ENCODE measurements around the gene CDH16.
"Not testable (repeated sequence)": the region's sequence is repeated elsewhere in the genome, so short reads cannot be mapped to it uniquely, and the experiment has no call there.

The CDH16 gene

DNA sequence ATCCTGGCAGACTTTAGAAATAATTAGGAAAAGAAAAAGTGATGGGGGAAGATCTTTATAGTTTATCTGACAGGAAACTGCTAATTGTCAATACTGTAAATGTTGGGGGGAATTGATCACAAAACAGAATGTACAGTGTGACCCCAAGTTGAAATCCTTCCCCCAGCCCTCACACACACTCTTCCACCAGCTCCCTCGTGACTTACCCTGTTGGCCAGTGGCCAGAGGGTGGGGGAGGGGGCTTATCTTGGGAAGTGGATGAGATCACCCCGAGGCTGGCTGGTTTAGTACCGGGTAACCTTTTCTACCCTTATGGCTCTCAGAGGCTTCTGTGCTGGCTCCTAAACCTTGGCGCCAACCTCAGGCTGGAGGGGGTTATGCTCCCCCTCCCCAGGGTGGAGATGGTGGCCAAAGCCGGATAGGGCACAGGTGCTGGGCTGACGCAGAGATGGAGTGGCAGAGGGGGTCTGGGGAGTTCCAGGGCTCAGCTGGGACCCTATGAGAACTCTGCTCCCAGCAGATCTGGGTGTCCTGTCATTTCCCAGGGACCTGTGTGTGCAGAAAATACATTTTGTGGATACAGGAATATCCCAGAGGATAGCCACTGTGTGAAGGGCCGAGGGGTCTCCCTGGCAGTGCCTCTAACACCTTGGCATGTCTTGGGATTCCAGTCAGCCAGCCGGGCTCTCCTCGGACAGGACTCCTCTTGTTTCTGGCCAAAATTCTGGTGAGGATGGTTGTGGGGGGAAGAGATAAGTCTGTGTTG lies 18.6 kb downstream of the CDH16 start:
- DNase-seq (ENCODE audit: extremely low read depth in 1 of 2, low read depth in 1 of 2): no peak

DNA sequence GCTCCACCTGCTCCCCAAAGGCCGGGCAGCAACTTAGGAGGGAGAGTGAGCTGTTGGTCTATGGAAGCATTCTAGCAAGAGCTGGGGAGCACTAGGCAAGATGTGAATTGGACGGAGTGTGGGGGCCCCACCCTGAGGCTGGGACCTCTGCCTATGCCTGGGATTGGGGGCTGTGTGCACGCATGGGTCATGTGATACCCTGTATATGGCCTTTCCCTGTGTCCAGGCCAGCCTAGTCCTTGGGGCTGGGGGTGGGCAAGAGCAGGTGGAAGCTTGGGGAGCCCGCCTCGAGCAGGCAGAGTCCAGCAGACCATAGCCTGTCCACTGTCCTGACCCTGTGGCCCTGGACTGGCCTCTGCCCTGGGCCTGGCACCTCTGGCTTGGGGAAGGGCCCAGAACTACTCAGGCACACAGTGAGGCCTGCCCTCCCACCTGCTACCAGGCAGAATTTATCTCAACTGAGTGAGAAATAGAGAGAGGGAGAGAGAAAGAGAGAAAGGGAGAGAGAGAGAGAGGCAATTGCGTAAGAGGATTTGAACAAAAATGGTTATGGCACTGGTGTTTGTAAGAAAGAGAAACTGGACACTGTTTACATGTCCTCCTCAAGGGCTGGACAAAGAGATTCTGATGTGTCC lies 19.3 kb downstream of the CDH16 start:
- no peak for DNase-seq (ENCODE audit: extremely low read depth in 1 of 2, low read depth in 1 of 2)

DNA sequence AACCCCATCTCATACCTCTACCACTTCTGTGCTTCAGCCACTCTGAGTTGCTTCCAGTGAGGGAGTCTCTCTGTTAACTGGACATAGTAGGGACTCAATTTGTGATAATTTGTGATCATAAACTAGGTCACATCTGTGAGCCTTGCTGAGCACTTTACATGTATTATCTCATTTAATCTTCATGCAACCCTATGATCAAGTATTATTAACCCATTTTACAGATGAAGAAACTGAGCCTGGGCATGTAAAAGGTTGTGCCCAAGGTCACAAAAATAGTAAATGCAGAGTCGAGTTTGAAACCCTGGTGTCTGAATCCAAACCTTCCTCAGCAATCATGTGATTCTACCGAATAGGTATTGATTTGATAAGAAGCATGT lies 19.8 kb downstream of the CDH16 start:
- DNase-seq (ENCODE audit: extremely low read depth in 1 of 2, low read depth in 1 of 2): no peak

DNA sequence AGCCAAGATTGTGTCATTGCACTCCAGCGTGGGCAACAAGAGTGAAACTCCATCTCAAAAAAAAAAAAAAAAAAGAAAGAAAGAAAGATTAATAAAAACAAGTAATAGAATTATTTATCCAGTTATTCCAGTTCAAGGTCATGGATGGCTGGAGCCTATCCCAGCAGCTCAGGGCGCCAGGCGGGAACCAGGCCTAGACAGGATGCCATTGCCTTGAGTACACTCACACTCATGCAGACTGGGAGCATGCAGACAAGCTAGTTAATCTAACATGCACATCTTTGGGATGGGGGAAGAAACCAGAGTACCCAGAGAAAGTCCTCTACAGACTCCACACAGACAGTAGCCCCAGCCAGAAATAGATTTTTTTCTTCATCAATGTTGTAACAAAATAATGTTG lies 20.5 kb downstream of the CDH16 start:
- DNase-seq (ENCODE audit: extremely low read depth in 1 of 2, low read depth in 1 of 2): no peak

DNA sequence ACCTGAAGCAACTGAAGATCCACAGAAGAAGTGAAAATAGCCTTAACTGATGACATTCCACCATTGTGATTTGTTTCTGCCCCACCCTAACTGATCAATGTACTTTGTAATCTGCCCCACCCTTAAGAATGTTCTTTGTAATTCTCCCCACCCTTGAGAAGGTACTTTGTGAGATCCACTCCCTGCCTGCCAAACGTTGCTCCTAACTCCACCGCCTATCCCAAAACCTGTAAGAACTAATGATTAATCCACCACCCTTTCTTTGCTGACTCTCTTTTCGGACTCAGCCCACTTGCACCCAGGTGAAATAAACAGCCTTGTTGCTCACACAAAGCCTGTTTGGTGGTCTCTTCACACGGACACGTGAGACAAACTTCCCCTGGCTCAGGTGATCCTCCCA lies 22.0 kb downstream of the CDH16 start:
- not testable (repeated sequence) for DNase-seq (ENCODE audit: extremely low read depth in 1 of 2, low read depth in 1 of 2)

DNA sequence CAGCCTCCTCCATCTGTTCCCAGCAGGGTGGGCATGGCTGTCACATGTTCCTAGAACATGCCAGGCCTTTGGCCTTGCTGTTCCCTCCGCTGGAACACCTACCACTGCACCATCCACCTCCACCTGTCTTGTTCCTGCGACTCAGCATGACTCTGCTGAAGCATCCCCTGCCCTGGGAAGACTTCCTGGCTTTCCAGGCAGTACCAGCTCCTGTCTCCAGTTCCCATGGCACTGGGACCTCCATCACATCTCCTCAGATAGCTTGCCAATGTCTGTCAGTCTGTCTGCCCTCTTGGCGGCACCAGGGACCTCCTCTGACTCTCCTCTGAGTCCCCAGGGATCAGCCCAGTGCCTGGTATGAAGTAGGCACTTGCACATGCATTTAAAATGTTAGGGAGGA lies 22.7 kb downstream of the CDH16 start:
- no peak for DNase-seq (ENCODE audit: extremely low read depth in 1 of 2, low read depth in 1 of 2)

DNA sequence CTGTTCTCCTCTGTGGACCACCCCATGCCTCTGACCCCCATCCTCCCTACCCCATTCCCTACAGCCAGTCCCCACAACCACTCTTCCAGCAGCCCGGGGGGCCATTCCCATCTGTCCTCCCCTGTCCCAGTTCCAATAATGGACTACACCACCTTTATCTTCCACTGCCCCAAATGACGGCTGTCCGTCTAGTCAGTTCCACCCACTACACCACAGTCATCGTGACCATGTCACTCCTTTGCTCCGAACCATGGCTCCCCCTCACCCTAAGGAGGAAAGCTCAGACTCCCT lies 23.1 kb downstream of the CDH16 start:
- DNase-seq (ENCODE audit: extremely low read depth in 1 of 2, low read depth in 1 of 2): no peak

DNA sequence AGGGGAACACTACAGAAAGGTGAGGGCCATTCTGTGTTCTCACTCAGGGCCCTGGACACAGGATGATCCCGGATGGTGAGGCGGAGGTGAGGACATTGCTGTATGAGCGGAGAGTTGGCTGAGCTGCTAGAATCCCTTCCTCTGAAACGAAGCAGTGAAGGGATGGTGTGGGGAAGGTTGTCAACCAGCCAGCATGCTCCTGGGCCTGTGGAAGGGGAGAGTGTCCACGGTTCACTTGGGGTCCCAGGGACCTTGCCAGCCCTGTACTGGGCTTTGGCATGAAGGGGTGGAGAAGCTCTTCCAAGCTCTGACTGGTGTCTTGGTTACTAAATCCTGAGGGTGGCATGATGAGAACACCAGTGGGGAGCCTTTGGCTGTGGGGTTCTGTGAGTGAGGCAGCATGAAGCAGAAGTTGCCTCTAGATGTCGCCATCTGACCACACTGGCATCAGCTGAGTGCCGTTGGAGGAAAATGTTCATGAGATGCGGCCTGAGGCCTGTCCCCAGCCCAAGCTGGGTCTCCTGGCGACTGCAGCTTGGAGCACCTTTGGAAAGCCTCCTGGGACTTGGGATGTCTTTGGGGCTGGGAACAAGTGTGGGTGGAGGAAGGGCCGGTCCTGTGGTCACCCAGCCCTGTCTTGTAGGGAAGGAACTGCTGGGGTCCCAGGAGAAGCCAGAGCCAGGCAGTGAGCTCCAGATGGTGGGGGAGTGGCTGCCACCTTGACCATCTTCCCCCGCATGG lies 23.6 kb downstream of the CDH16 start:
- DNase-seq (ENCODE audit: extremely low read depth in 1 of 2, low read depth in 1 of 2): no peak

DNA sequence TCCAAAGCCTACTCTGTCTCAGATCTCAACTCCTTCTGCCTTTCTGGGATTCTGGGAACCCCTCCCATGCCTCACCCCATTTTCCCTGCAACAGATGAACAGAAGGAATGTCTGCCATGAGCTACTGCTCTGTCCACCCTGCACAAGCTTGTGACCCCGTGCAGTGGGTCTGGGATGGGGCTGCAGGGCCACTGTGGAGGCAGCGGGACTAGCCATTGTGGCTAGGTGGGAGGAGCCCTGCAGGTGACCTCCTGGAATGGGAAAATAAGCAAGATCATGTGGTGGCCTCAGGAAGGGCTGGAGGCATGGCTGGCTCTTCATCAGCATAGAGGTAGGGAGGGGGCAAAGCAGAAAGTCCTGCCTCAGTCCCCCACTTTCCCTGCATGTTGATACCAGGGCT lies 24.6 kb downstream of the CDH16 start:
- DNase-seq (ENCODE audit: extremely low read depth in 1 of 2, low read depth in 1 of 2): no peak

DNA sequence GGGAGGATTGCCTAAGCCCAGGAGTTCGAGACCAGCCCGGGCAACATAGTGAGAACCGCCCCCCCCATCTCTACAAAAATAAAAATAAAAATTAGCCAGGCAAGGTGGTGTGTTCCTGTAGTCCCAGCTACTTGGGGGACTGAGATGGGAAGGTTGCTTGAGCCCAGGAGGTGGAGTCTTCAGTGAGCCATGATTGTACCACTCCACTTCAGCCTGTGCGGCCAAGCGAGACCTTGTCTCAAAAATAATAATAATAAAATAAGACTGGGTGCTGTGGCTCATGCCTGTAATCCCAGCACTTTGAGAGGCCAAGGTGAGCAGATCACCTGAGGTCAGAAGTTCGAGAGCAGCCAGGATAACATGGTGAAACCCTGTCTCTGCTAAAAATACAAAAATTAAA lies 26.9 kb downstream of the CDH16 start:
- DNase-seq (ENCODE audit: extremely low read depth in 1 of 2, low read depth in 1 of 2): no peak

DNA sequence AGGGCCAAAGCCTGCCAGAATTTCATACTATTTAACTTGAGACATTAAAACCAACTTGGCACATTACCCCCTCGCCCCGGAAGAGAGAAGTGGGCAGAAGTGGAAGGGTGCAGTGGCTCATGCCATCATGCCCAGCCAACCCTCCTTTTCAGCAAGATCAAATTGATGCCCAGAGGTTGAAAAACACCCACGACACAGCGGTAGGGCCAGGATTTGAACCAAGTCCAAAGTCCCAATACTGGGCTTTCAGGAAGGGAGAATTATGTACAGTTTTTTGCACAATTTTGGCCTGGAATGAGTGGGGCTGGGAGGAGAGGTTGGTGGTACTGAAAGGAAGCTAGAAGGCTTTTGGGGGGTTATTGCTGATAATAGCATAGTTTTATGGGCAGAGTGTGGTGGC lies 27.3 kb downstream of the CDH16 start:
- DNase-seq (ENCODE audit: extremely low read depth in 1 of 2, low read depth in 1 of 2): no peak

DNA sequence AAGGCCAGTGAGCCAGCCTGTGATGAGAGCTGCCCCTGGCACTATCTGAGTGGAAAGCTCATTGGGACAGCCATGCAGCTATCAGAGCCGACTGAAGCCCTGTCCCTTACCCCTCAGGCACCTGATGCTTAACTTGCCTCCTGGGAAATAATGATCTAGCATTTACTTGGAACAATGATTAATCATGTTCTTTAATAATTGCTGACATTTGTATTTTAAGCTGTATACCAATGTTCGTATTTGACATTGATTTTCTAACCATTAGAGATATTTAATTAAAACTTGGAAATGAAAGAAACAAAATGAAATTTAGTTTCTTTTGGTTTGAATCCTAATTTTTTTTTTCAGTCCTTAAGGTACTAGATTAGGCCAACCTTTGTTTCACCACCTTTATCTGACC lies 27.9 kb downstream of the CDH16 start:
- DNase-seq (ENCODE audit: extremely low read depth in 1 of 2, low read depth in 1 of 2): no peak

DNA sequence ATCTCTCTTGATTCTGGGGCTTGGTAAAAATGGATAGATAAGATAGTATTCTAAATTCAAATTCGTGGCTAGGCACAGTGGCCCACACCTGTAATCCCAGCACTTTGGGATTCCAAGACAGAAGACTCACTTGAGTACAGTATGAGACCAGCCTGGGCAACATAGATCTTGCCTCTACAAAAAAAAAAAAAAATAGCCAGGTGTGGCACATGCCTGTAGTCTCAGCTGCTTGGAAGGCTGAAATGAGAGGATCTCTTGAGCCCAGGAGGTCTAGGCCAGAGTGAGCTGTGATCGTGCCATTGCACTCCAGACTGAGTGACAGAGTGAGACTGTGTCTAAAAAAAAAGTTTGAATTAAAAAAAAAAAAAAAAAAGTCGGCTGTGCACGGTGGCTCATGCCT lies 29.1 kb downstream of the CDH16 start:
- DNase-seq (ENCODE audit: extremely low read depth in 1 of 2, low read depth in 1 of 2): no peak

DNA sequence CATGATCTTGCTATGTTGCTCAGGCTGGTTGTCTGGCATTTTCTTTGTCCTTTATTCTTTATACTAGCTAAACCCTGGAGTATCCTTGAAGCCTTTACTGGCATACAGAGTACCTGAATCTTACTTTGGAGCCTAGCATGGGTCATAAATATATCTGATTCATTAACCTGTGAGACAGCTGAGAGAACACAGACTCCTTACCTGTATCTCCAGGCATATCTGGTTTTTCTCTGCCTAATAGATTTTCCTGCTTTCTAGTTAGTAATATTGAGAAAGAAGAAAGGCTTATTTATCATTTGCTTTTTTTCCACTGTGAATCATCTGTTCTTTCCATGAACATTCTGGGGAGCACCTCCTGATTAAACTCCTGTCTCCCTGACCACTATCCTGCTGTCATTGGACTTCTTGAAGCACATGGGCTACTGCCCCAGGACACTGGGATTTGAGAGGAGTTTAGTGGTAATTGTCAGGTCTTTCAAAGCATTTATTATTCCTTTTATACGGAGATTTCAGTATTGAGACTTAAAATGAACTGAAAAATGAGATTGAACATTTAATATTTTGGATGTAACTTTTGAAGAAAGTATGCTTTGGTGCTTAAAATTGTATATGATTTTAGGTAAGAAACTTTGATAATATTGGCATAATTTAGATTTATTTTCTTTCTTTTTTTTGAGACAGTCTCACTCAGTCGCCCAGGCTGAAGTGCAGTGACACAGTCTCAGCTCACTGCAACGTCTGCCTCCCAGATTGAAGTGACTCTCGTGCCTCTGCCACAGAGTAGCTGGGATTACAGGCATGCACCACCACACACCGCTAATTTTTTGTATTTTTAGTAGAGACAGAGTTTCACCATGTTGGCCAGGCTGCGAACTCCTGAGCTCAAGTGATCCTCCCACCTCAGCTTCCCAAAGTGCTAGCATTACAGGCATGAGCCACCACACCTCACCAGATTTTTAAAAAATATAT lies 29.8 kb downstream of the CDH16 start:
- DNase-seq (ENCODE audit: extremely low read depth in 1 of 2, low read depth in 1 of 2): no peak

DNA sequence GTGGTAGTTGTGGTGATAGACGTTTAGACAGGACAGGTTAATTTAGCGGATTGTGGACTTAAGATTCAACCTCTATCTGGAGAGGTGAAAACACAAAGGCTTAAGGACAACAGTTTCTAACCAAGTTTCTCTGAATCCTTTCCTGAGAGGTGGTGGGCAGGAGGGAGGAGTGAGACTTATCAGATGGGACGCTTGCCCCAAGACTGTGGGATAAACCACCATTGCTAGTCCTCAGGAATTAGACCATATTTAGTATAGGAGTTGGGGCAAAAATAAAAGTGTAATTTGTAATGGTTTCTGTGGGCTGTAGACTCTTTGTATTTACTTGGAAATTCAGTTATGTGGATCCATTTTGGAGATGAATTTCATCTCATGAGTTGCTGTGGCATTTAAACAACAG lies 31.8 kb downstream of the CDH16 start:
- DNase-seq (ENCODE audit: extremely low read depth in 1 of 2, low read depth in 1 of 2): no peak

DNA sequence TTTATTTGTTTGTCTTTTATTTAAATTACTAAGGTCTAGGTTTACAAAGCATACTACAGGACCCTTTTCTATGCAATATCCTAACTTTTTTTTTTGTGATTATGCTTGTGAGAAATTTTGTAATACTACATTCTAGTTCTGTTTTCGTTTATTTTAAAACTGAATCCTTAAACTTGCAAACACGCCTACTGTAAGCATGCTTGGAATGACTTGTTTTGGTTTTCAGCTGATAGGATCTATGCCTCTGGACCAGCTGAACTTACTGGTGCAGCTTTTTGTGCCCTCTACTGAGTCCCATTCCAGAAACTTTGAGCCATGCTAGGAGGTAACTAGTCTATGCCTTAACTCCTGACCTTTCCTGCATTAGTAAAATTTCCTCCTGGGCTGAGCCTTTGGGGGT lies 32.4 kb downstream of the CDH16 start:
- DNase-seq (ENCODE audit: extremely low read depth in 1 of 2, low read depth in 1 of 2): no peak

DNA sequence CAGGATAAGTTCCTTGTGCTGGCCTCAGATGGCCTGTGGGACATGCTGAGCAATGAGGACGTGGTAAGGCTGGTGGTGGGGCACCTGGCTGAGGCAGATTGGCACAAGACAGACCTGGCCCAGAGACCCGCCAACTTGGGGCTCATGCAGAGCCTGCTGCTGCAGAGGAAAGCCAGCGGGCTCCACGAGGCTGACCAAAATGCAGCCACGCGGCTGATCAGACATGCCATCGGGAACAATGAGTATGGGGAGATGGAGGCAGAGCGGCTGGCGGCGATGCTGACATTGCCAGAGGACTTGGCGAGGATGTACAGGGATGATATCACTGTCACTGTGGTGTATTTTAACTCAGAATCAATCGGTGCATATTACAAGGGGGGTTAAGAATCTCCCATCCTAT lies 33.2 kb downstream of the CDH16 start:
- DNase-seq (ENCODE audit: extremely low read depth in 1 of 2, low read depth in 1 of 2): no peak

DNA sequence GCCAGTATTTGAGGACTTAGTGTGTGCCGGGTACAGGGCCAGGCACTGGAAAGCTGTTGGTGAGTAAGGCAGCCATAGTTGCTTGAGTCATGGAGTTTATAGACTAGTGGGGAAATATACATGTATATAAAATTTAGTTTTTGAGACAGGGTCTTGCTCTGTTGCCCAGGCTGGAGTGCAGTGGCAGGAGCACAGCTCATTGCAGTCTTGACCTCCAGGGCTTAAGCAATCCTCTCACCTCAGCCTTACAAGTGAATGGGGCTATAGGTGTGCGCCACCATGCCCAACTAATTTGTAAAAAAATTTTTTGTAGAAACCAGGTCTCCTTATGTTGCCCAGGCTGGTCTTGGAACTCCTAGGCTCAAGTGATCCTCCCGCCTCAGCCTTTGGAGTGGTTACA lies 36.0 kb downstream of the CDH16 start:
- DNase-seq (ENCODE audit: extremely low read depth in 1 of 2, low read depth in 1 of 2): no peak

DNA sequence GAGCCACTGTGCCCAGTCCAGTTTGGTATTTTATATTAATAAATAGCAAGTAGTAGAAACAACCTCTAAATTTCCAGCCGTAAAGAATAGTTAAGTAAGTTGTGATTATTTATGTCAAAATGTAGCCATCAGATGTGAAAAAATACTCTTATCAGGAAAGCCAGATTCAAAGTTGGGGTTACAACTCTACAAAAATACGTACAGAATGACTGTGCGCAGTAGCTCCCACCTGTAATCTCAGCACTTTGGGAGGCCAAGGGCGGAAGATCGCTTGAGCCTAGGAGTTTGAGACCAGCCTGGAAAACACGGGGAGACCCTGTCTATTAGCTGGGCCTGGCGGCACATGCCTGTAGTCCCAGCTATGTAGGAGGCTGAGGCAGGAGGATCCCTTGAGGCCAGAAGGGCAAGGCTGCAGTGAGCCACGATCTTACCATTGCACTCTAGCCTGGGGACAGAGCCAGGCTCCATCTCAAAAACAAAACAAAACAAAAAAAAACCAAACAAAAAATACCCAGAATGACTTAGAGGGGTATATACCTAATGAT lies 36.6 kb downstream of the CDH16 start:
- no peak for DNase-seq (ENCODE audit: extremely low read depth in 1 of 2, low read depth in 1 of 2)

DNA sequence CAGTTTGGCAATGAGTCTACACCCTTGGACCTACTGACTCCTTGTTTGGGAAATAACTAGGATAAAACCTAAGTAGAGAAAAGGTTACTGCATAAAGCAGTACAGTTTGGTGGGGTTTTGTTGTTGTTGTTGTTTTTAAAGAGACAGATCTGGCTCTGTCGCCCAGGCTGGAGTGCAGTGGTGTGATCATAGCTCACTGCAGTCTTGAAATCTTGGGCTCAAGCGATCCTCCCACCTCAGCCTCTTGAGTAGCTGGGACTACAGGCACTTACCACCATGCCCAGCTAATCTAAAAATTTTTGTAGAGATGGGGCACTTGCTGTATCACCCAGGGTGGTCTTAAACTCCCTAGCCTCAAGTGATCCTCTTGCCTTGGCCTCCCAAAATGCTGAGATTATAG lies 37.1 kb downstream of the CDH16 start:
- DNase-seq (ENCODE audit: extremely low read depth in 1 of 2, low read depth in 1 of 2): no peak

DNA sequence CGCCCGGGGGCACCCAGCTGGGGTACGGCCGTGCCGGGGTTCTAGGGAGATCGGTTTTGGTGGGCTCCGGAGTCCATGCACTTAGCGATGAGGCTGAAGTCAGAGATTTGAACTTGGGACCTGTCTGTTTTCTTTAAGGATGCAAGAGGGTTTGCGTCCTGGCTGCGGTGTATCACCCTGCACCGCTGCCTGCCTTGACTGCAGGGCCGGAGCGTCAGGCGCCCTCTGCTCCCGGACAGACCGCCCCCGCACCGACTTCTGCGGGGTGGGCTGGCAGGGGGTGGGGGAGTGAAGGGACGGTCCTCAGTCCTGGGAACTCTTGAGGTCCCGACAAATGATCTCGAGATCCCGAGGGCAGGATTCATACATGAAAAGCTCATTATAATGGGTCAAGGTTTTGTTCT lies 37.7 kb downstream of the CDH16 start:
- DNase-seq (ENCODE audit: extremely low read depth in 1 of 2, low read depth in 1 of 2): no peak

All from stimulated activated CD8-positive, alpha-beta memory T cell treated with anti-CD3 and anti-CD28 coated beads, Interleukin-7, amount 100 ng/mL, for 48 hours (primary cell).